HuH-7 (cell line): ENCODE measurements around the gene MMP8.
"Not testable (repeated sequence)": the region's sequence is repeated elsewhere in the genome, so short reads cannot be mapped to it uniquely, and the experiment has no call there.

Source experiments
- DNase-seq: peaks from one replicate; pipeline ENCODE4 v3.0.0; 2011; ENCODE audit warnings: low spot score

MMP8 gene, protein sequence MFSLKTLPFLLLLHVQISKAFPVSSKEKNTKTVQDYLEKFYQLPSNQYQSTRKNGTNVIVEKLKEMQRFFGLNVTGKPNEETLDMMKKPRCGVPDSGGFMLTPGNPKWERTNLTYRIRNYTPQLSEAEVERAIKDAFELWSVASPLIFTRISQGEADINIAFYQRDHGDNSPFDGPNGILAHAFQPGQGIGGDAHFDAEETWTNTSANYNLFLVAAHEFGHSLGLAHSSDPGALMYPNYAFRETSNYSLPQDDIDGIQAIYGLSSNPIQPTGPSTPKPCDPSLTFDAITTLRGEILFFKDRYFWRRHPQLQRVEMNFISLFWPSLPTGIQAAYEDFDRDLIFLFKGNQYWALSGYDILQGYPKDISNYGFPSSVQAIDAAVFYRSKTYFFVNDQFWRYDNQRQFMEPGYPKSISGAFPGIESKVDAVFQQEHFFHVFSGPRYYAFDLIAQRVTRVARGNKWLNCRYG

GRCh38 chr11:102724904-102725500 is at the start of gene MMP8:
MMP8 (minus strand) TSS chr11:102724954; CDS start chr11:102724855, 99 bp downstream.
- DNase-seq, result no peak

DNA sequence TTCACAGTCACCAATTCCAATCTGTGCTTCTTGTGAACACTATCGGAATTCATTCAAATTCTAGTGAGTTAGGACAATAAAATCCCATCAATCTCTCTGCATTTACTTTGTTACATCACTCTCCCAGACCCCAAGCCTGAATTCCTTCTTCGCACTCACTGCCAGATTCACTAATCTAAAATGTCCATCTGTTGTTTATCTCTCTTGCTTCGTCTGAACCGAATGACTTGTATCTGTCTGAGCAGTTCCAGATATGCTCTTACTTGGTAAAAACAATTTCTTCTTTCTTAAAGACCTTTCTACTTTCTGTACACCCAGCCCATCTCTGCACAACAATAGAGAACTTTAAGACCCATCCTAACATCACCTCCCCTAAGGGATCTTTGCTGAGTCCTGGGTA is 48.6 kb upstream of the MMP8 start:
- no peak for DNase-seq

GRCh38 chr11:102771351-102771750 is 46.6 kb upstream of the MMP8 start:
- no peak for DNase-seq

DNA sequence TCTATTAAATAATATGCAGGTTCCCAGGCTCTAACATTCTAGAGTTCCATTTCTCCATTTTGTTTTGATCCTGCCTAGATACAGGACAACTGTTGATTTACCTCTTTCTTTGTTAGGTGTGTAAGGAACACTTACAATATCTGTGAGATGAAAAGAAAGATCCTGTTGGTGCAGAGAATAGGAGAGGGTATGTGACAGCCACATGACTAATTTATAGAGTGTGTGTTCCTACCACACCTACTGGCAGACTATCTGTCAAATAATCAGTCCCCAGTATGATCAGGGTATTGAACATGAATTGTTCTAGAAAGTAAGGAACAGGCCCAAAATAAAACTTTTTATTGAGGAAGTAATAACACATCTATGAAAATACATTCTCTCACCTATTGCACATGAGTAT is 45.4 kb upstream of the MMP8 start:
- DNase-seq, result no peak

DNA sequence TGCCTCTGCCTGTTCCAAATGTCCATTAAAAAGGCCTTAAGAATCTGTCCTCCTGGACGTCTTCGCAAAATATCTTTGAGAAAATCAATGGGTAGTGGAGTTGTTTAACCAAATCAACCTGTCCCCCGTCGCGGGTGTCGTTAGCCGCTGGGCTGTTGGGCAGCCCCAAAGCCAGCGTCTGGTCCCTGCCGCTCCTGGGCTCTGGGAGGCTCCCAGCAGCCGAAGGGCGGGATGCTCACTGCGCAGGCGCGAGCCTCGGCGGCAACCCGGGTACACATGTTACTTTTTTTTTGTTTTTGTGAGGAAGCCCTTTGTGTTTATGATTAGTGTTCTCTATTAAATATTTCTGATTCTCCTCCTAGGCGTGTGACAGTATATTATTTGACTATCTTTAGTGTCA is 43.0 kb upstream of the MMP8 start:
- no peak for DNase-seq

DNA sequence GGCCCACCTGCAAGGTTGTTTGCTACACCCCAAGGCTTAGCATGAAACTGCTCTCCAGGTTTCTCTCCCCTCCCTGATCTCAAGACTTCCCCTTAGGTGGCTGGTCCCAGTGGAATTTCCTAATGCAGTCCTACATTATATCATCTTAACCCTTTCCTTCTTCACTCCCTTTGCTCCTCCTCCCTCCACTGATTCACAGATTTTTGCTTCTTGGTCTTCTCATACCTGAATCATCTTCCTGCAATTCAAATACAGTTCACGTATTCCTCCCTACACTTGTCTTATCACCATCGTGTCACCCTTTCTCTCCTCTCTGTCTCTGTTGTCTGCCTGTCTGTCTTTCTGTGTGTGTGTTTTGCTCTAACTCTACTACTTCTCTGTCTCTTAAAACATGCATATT is 38.7 kb upstream of the MMP8 start:
- no peak for DNase-seq

DNA sequence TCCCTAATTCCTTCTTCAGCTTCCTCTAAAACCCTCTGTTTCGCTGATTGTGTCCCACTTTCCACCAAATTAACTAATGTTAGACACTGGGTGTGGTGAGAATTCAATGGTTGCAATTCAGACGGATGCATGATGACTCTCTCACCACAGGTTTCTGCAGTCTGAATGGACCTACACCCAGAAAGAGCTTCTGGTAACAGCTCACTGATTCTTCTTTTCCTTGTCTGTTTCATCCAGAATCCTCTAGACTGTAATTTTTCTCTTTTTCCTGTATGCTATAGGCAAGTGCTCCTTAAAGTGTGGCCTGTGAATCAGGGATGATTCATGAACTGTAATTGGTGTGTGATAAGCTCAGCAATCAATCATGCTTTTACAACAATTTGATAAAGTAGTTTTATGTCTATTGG is 37.6 kb upstream of the MMP8 start:
- DNase-seq, result no peak

GRCh38 chr11:102761646-102762238 is 37.0 kb upstream of the MMP8 start:
- no peak for DNase-seq

- no peak for DNase-seq
These were observed 35.7 kb upstream of the MMP8 start for GRCh38 chr11:102760344-102761035.

GRCh38 chr11:102757823-102758549 is 33.2 kb upstream of the MMP8 start:
- no peak for DNase-seq

DNA sequence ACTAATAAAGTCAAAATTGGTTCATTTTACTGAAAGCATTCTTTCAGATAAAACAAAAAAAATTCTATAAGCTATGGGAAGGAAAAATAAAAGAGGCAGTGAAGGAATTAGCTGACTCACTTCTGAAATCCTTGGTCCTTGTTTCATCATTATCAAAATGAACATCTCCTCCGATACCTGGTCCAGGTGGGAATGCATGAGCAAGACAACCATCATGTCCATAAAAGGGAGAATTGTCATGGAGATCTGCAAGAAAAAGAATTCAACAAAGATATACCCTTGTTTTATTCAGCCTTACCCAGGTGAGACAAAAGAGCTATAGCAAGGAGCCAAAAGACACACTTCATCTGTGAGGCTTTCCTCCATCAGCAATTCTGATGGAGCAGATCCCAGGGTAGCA is 28.5 kb upstream of the MMP8 start:
- no peak for DNase-seq

DNA sequence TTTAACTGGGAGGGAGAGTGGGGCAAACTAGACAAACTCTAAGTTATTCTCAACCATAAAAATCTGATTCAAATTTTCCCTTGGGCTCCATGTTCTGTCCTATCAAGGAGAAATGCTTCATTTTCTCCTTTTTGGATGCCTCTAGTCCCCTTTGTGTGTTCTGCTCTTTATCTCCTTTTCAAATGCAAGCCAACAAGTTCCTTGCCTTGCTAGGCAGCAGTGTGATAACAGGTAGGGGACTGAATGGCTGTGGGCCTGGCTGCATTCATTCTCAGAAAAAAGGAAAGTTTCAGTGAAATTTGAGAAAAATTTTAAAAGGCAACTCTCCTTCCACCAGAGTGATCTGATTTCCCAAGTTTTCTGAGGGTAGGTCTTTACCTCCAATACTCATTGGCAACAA is 26.9 kb upstream of the MMP8 start:
- no peak for DNase-seq

DNA sequence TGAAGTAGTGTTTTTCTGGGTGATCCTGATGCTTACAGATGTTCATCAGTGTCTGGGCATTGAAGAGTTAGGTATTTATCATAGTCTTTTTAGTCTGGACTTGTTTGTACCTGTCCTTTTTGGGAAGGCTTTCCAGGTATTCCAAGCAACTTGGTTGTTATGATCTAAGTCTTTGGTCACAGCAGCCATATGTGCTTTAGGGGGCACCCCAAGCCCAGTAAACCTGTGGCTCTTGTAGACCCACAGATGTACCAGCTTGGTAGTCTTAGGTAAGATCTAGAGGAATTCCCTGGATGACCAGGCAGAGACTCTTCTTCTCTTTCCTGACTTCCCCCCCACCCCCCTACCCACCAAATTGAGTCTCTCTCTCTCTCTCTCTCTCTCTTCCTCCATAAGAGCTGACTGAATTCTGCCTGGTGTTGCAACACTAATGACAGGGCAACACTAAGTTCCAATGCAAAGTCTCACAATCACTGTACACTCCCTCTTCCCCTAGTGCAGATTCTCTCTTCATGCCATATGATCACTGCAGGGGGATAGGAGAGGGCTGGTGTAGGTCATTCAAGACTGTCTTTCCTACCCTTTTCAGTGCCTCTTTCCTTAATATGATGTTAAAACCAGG is 24.5 kb upstream of the MMP8 start:
- DNase-seq, result no peak

DNA sequence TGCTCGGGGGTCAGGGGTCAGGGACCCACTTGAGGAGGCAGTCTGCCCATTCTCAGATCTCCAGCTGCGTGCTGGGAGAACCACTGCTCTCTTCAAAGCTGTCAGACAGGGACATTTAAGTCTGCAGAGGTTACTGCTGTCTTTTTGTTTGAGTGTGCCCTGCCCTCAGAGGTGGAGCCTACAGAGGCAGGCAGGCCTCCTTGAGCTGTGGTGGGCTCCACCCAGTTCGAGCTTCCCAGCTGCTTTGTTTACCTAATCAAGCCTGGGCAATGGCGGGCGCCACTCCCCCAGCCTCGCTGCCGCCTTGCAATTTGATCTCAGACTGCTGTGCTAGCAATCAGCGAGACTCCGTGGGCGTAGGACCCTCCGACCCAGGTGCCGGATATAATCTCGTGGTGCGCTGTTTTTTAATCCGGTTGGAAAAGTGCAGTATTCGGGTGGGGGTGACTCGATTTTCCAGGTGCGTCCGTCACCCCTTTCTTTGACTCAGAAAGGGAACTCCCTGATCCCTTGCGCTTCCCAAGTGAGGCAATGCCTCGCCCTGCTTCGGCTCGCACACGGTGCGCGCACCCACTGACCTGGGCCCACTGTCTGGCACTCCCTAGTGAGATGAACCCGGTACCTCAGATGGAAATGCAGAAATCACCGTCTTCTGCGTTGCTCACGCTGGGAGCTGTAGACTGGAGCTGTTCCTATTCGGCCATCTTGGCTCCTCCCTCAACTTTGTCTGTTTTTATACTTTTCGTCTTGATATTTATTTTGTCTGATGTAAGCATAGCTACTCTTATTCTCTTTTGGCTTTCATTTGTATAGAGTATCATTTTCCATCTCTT is 22.2 kb upstream of the MMP8 start:
- DNase-seq, result not testable (repeated sequence)

DNA sequence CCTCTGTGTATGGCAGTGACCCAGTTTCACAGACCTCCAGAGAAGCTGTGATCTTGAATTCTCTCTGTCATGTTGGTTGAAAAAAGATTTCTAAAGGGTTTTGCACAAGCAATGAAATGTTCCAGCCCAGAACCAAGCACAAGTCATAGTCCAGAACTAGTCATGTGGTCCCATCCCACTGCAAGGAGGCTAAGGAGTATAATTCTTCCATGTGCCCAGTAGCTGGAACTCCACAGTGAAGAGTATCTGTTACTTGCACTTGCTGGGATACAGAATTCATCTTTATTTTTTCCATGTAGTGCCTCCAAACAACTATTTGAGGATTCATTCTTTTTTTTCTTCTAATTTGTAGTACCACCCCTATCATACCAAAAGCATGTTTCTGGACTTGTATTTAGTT is 9.9 kb upstream of the MMP8 start:
- no peak for DNase-seq

GRCh38 chr11:102733232-102733875 is 8.6 kb upstream of the MMP8 start:
- DNase-seq, result peak; percentile 61

- peak; percentile 8 for DNase-seq
These were observed 6.2 kb upstream of the MMP8 start for GRCh38 chr11:102730944-102731343.

- no peak for DNase-seq
These were observed 5.4 kb upstream of the MMP8 start for GRCh38 chr11:102729849-102730815.

DNA sequence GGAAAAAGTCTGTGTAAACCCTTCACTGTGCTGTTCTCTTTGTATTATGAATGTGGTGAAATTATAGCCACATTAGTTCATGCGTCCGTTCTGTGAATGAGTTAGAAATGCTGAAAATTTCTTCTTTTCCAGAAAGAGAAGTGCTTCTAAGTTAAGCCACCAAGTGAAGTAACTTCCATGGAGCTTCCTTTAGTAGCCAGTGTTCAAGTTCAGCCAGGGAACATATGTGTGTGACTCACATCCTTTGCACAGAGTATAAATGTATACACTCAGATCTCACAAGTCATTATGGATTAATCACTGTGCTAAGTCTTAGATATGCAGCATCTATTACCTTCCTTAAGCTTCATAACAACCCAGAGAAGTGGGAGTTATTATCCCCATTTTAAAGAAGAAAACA is 3.1 kb upstream of the MMP8 start:
- no peak for DNase-seq
